HUDEP-2 (cell line): ENCODE results near the gene OXCT2.
"Not testable (repeated sequence)": the region's sequence is repeated elsewhere in the genome, so short reads cannot be mapped to it uniquely, and the experiment has no call there.

Source experiments
- DNase-seq, 76 experiments: peaks; one replicate each; lab custom pipeline; 2025; ENCODE audit not compliant: unreplicated experiment in 76 of 76; lab: John Stamatoyannopoulos, UW

OXCT2 gene

GRCh38 chr1:39787964-39788363, 16.8 kb upstream of the OXCT2 start:
- DNase-seq, result not testable (repeated sequence)

- no peak for DNase-seq
Observed at GRCh38 chr1:39787468-39787867, 16.3 kb upstream of the OXCT2 start.

- DNase-seq, result not testable (repeated sequence)
Observed at GRCh38 chr1:39787108-39787375, 15.9 kb upstream of the OXCT2 start.

GRCh38 chr1:39786303-39787107, 15.4 kb upstream of the OXCT2 start:
- not testable (repeated sequence) for DNase-seq

GRCh38 chr1:39782685-39783084, 11.5 kb upstream of the OXCT2 start:
- not testable (repeated sequence) for DNase-seq

GRCh38 chr1:39782103-39782502, 11.0 kb upstream of the OXCT2 start:
- DNase-seq, result no peak

GRCh38 chr1:39781349-39781715, 10.2 kb upstream of the OXCT2 start:
- no peak for DNase-seq

GRCh38 chr1:39779821-39780220, 8.7 kb upstream of the OXCT2 start:
- no peak for DNase-seq

- DNase-seq, result no peak
Observed at GRCh38 chr1:39779137-39779536, 8.0 kb upstream of the OXCT2 start.

- not testable (repeated sequence) for DNase-seq
Observed at GRCh38 chr1:39778463-39779099, 7.4 kb upstream of the OXCT2 start.

GRCh38 chr1:39777896-39778295, 6.7 kb upstream of the OXCT2 start:
- DNase-seq, result not testable (repeated sequence)

- no peak for DNase-seq
Observed at GRCh38 chr1:39777306-39777705, 6.2 kb upstream of the OXCT2 start.

GRCh38 chr1:39776886-39777285, 5.7 kb upstream of the OXCT2 start:
- no peak for DNase-seq

GRCh38 chr1:39776400-39776713, 5.2 kb upstream of the OXCT2 start:
- no peak for DNase-seq

GRCh38 chr1:39775676-39776399, 4.7 kb upstream of the OXCT2 start:
- DNase-seq, result not testable (repeated sequence)

GRCh38 chr1:39775141-39775540, 4.0 kb upstream of the OXCT2 start:
- not testable (repeated sequence) for DNase-seq

GRCh38 chr1:39773369-39773979, 2.3 kb upstream of the OXCT2 start:
- not testable (repeated sequence) for DNase-seq

GRCh38 chr1:39770100-39771021, 787 bp downstream of the OXCT2 start:
- not testable (repeated sequence) for DNase-seq

- not testable (repeated sequence) for DNase-seq
Observed at GRCh38 chr1:39769502-39769901, 1.6 kb downstream of the OXCT2 start.

- DNase-seq, result not testable (repeated sequence)
Observed at GRCh38 chr1:39766466-39766865, 4.7 kb downstream of the OXCT2 start.
